IMR-90 (cell line): ENCODE measurements around the gene HNRNPH1. TPM values are rescaled to one million over a fixed set of nuclear protein-coding genes. Genes with fewer than 3 reads are reported as not detected.

Experiments
- ATAC-seq: fragments of 200-7000 bp; cut with Tn5 transposase; 2 replicates; pipeline ENCODE4 v1.9.1; 2020; ENCODE audit warnings: low read depth, mild to moderate bottlenecking, moderate library complexity
- BruUV-seq: library from RNA; stranded (reverse); fragments of 400-500 nt; replicated peaks from 2 replicates; lab custom pipeline; 2021; lab: Mats Ljungman, UMichigan
- CTCF ChIA-PET: fragments of 300-600 bp; formaldehyde crosslinking; extraction: SDS; loops from one replicate; lab custom pipeline; 2021; ENCODE audit warnings: antibody characterized with exemption; lab: Yijun Ruan, JAX
- POLR2A ChIA-PET: fragments of 300-600 bp; sonication (Branson Sonifier 250); formaldehyde crosslinking; loops from one replicate; lab custom pipeline; 2022; ENCODE audit warnings: antibody characterized with exemption; ENCODE audit not compliant: unreplicated experiment; lab: Charles Lee
- DNase-seq: peaks from one replicate; pipeline ENCODE4 v3.0.0; 2013
- H2AFZ ChIP-seq: replicated peaks from 2 replicates; pipeline ENCODE3; 2013; ENCODE audit warnings: low read length, mild to moderate bottlenecking; ENCODE audit not compliant: poor library complexity
- H2AK5ac ChIP-seq: 2 replicates; pipeline ENCODE4 v1.6.1; 2013; ENCODE audit warnings: low read depth, low read length, inconsistent platforms
- H2AK9ac ChIP-seq: replicated peaks from 2 replicates; pipeline ENCODE3; 2013; ENCODE audit warnings: mild to moderate bottlenecking, low read depth, low read length, moderate library complexity; ENCODE audit not compliant: poor library complexity
- H2BK120ac ChIP-seq: 2 replicates; pipeline ENCODE4 v1.6.1; 2013; ENCODE audit warnings: low read depth, low read length, inconsistent platforms
- H2BK15ac ChIP-seq: 3 replicates; pipeline ENCODE4 v1.6.1; 2013; ENCODE audit warnings: low read depth, low read length, inconsistent platforms
- H2BK20ac ChIP-seq: 2 replicates; pipeline ENCODE4 v1.6.1; 2013; ENCODE audit warnings: low read depth, mild to moderate bottlenecking, inconsistent platforms, low read length, moderate library complexity
- H2BK5ac ChIP-seq: 2 replicates; pipeline ENCODE4 v1.6.1; 2013; ENCODE audit warnings: mild to moderate bottlenecking, low read depth, low read length, inconsistent platforms; ENCODE audit not compliant: poor library complexity, severe bottlenecking
- H3K14ac ChIP-seq: replicated peaks from 2 replicates; pipeline ENCODE4 v1.6.1; 2013; ENCODE audit warnings: low read depth, low read length, inconsistent platforms
- H3K18ac ChIP-seq: 2 replicates; pipeline ENCODE4 v1.6.1; 2013; ENCODE audit warnings: low read depth, low read length, control low read depth
- H3K23ac ChIP-seq: 2 replicates; pipeline ENCODE4 v1.6.1; 2013; ENCODE audit warnings: low read depth, low read length, inconsistent platforms
- H3K27ac ChIP-seq: 2 replicates; pipeline ENCODE4 v1.5.1; 2013; ENCODE audit warnings: mild to moderate bottlenecking, control low read depth, low read length; ENCODE audit not compliant: insufficient read depth
- H3K27me3 ChIP-seq: 2 replicates; pipeline ENCODE4 v1.6.1; 2013; ENCODE audit warnings: low read length; ENCODE audit not compliant: control insufficient read depth, insufficient read depth
- H3K36me3 ChIP-seq: 2 replicates; pipeline ENCODE4 v1.6.1; 2013; ENCODE audit warnings: low read length, mixed read lengths; ENCODE audit not compliant: control insufficient read depth, insufficient read depth
- H3K4ac ChIP-seq: 2 replicates; pipeline ENCODE4 v1.6.1; 2013; ENCODE audit warnings: low read depth, low read length, inconsistent platforms
- H3K4me1 ChIP-seq: 2 replicates; pipeline ENCODE4 v1.6.1; 2013; ENCODE audit warnings: low read length, mixed read lengths; ENCODE audit not compliant: control insufficient read depth, insufficient read depth
- H3K4me2 ChIP-seq: 2 replicates; pipeline ENCODE4 v1.6.1; 2013; ENCODE audit warnings: low read depth, mild to moderate bottlenecking, control low read depth, low read length, moderate library complexity
- H3K4me3 ChIP-seq: 2 replicates; pipeline ENCODE4 v1.5.1; 2013; ENCODE audit warnings: low read depth, mild to moderate bottlenecking, control low read depth, low read length, moderate library complexity; ENCODE audit not compliant: insufficient read depth
- H3K56ac ChIP-seq: 2 replicates; pipeline ENCODE4 v1.6.1; 2013; ENCODE audit warnings: low read length, inconsistent platforms; ENCODE audit not compliant: insufficient read depth; ENCODE audit errors: extremely low read depth
- H3K79me1 ChIP-seq, 2 experiments: 2 replicates each; pipeline ENCODE4 v1.6.1; 2013; ENCODE audit warnings: low read length in 2 of 2, inconsistent platforms in 1 of 2, low read depth in 1 of 2
- H3K9ac ChIP-seq: 2 replicates; pipeline ENCODE4 v1.6.1; 2013; ENCODE audit warnings: low read depth, low read length, control low read depth
- H3K9me1 ChIP-seq: 2 replicates; pipeline ENCODE4 v1.6.1; 2013; ENCODE audit warnings: low read length, inconsistent platforms; ENCODE audit not compliant: insufficient read depth
- H3K9me3 ChIP-seq: 2 replicates; pipeline ENCODE4 v1.6.1; 2013; ENCODE audit warnings: low read length; ENCODE audit not compliant: control insufficient read depth, insufficient read depth
- H4K20me1 ChIP-seq: 2 replicates; pipeline ENCODE4 v1.6.1; 2013; ENCODE audit warnings: low read length, inconsistent platforms; ENCODE audit not compliant: insufficient read depth
- H4K5ac ChIP-seq: 2 replicates; pipeline ENCODE4 v1.6.1; 2013; ENCODE audit warnings: mild to moderate bottlenecking, low read depth, low read length, control low read depth
- H4K8ac ChIP-seq, 2 experiments: 2 replicates each; pipeline ENCODE4 v1.6.1; 2013; ENCODE audit warnings: low read depth in 2 of 2, low read length in 2 of 2, control low read depth in 1 of 2, inconsistent platforms in 1 of 2
- H4K91ac ChIP-seq: 2 replicates; pipeline ENCODE4 v1.6.1; 2013; ENCODE audit warnings: low read depth, low read length, inconsistent platforms; ENCODE audit not compliant: insufficient read depth
- ELK1 ChIP-seq: fragments of 150-350 bp; IDR thresholded peaks from 2 replicates; pipeline ENCODE4 v1.6.1; 2016; ENCODE audit warnings: low read depth, mild to moderate bottlenecking, low read length, moderate library complexity, borderline replicate concordance
- FOS ChIP-seq: fragments of 150-350 bp; IDR thresholded peaks from 2 replicates; pipeline ENCODE4 v1.6.1; 2016; ENCODE audit warnings: low read depth, low read length
- MAFK ChIP-seq: IDR thresholded peaks from 2 replicates; pipeline ENCODE4 v1.6.1; 2012; ENCODE audit warnings: low read depth, low read length, improper control_type of control experiment
- MAZ ChIP-seq: IDR thresholded peaks from 2 replicates; pipeline ENCODE4 v1.6.1; 2012; ENCODE audit warnings: low read depth, mild to moderate bottlenecking, low read length, improper control_type of control experiment, moderate library complexity, borderline replicate concordance
- MXI1 ChIP-seq: IDR thresholded peaks from 2 replicates; pipeline ENCODE4 v1.6.1; 2012; ENCODE audit warnings: low read depth, mild to moderate bottlenecking, low read length, moderate library complexity, borderline replicate concordance
- POLR2A ChIP-seq: IDR thresholded peaks from 2 replicates; pipeline ENCODE4 v1.6.1; 2012; ENCODE audit warnings: mild to moderate bottlenecking, low read depth, low read length
- WGBS, 2 experiments: methylation state at CpG; one replicate each; pipeline versions ENCODE4 v1.1.5 to v1.1.7; 2013; ENCODE audit warnings: missing lambda C conversion rate in 2 of 2; ENCODE audit not compliant: insufficient read length in 1 of 2; ENCODE audit errors: extremely low coverage in 2 of 2; 5-methylcytosine and 5-hydroxymethylcytosine counted together
- dilution Hi-C: fragments of 300-500 bp; cut with HindIII; formaldehyde crosslinking; loops from one replicate; pipeline ENCODE4 v1.14.3; 2018; ENCODE audit warnings: low sequenced_read_pairs; ENCODE audit not compliant: unreplicated experiment
- in situ Hi-C: fragments of 300-500 bp; cut with MboI; formaldehyde crosslinking; loops from 3 replicates; pipeline ENCODE4 v1.14.3; 2019; ENCODE audit warnings: low sequenced_read_pairs, inconsistent platforms, mixed read lengths
- intact Hi-C: fragments of 100-400 bp; cut with micrococcal nuclease; formaldehyde crosslinking; loops from 2 replicates; pipeline ENCODE4 v1.10.0; 2022
- polyA plus RNA-seq, 3 experiments: library from polyadenylated mRNA; depleted of rRNA; stranded (reverse); fragments of >200 nt; gene quantifications; 2 replicates each; pipeline ENCODE4 v1.2.3, GENCODE V29; 2012; ENCODE audit warnings: low replicate concordance in 1 of 3
- total RNA-seq: library from RNA; depleted of rRNA; stranded (reverse); fragments of >200 nt; gene quantifications from 2 replicates; pipeline ENCODE4 v1.2.3, GENCODE V29; 2012
- TF ChIP-seq, protein P1 (sequence below): conservative IDR thresholded peaks from 2 replicates; pipeline ENCODE4 v1.5.1; 2012; ENCODE audit warnings: mild to moderate bottlenecking, low read depth, low read length, improper control_type of control experiment

HNRNPH1 gene
- total and polyA plus RNA-seq, 2 of the 4 experiments (the other 2 are of a cell fraction) = 288 to 300 TPM

GRCh38 chr5:179607160-179607931 lies 16.1 kb downstream of the HNRNPH1 start:
- dilution Hi-C loops = no loop called here
- DNase-seq = no peak
- intact Hi-C loops = no loop called here

More at GRCh38 chr5:179607160-179607931, 16.1 kb downstream of the HNRNPH1 start:
- H3K23ac ChIP-seq = no peak overlapping the region
- H3K27me3 ChIP-seq = no peaks in the 10 kb centered on the region
- no peak overlapping the region for H4K5ac ChIP-seq
- H2BK120ac ChIP-seq = no peak overlapping the region
- H2BK20ac ChIP-seq = no peak overlapping the region
- peaks cover 3% of the 10 kb centered on the region; the same call in 1 of the 2 replicates for H3K9me1 ChIP-seq
- no peak overlapping the region for H3K4ac ChIP-seq
- H3K36me3 ChIP-seq = peaks cover 66% of the 10 kb centered on the region
- H2AK5ac ChIP-seq = no peak overlapping the region
- H3K9me3 ChIP-seq = no peaks in the 10 kb centered on the region
- peaks cover 65% of the 10 kb centered on the region for H4K20me1 ChIP-seq
- peaks cover 8% of the 10 kb centered on the region for H3K4me1 ChIP-seq
- no peak overlapping the region for H2BK15ac ChIP-seq
- no peak overlapping the region for H2AK9ac ChIP-seq
- H3K4me2 ChIP-seq = no peak overlapping the region
- H3K56ac ChIP-seq = no peak overlapping the region
- H3K18ac ChIP-seq = no peak overlapping the region
- no TSS peak for BruUV-seq
- ChIA-PET CTCF (interaction anchor here (1.0 kb wide), 1 partner anchor 9 kb away, joined by 6 read pairs; no protein-coding TSS in a partner anchor), POLR2A (no interaction called here)
- H3K4me3 ChIP-seq = no peak overlapping the region
- H4K91ac ChIP-seq = no peak overlapping the region
- H3K79me1 ChIP-seq = peaks cover 12 to 39% of the 10 kb centered on the region in 2 experiments; a peak in 3 of 4 replicates
- TF ChIP-seq ELK1 (no peak), MAZ (no peak), POLR2A (peak; percentile 15; the same call in 1 of the 2 replicates), MAFK (no peak), MXI1 (no peak), FOS (no peak)
- TF ChIP-seq, protein P1, sequence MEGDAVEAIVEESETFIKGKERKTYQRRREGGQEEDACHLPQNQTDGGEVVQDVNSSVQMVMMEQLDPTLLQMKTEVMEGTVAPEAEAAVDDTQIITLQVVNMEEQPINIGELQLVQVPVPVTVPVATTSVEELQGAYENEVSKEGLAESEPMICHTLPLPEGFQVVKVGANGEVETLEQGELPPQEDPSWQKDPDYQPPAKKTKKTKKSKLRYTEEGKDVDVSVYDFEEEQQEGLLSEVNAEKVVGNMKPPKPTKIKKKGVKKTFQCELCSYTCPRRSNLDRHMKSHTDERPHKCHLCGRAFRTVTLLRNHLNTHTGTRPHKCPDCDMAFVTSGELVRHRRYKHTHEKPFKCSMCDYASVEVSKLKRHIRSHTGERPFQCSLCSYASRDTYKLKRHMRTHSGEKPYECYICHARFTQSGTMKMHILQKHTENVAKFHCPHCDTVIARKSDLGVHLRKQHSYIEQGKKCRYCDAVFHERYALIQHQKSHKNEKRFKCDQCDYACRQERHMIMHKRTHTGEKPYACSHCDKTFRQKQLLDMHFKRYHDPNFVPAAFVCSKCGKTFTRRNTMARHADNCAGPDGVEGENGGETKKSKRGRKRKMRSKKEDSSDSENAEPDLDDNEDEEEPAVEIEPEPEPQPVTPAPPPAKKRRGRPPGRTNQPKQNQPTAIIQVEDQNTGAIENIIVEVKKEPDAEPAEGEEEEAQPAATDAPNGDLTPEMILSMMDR = no peak
- H3K27ac ChIP-seq = no peak overlapping the region
- in situ Hi-C loops = no loop called here
- peak overlapping the region; percentile 47 for H2AFZ ChIP-seq
- H3K14ac ChIP-seq = no peak overlapping the region
- H3K9ac ChIP-seq = no peak overlapping the region
- WGBS, 2 experiments = 69% methylated on average over 6 of the region's 19 CpGs; no CpG with 5 or more reads in 1 of the 2 experiments
- peak; percentile 2 for ATAC-seq
- no peak overlapping the region for H2BK5ac ChIP-seq
- no peak overlapping the region for H4K8ac ChIP-seq
